ENCODE data around the gene SLC35F6.

- TF ChIP-seq CTCF (IDR thresholded peaks at IDR 0.05): no peak
- no peak for TF ChIP-seq POLR2A (IDR thresholded peaks at IDR 0.05)
Observed at GRCh38 chr2:26729311-26729710, 34.8 kb upstream of the SLC35F6 start.
